OCI-LY1 (cell line): ENCODE data around the gene CCDC91.

ENCODE experiments used
- H2AFZ ChIP-seq: fragments of 200-600 bp; sonication (generic), shearing (Covaris generic); 2 replicates; pipeline ENCODE4 v1.6.0; 2014; ENCODE audit warnings: antibody characterized with exemption, mild to moderate bottlenecking, low read length
- H3F3A ChIP-seq: fragments of 200-600 bp; sonication (generic), shearing (Covaris generic); 2 replicates; pipeline ENCODE4 v1.6.0; 2014; ENCODE audit warnings: mild to moderate bottlenecking, antibody characterized with exemption, low read length, moderate library complexity; ENCODE audit not compliant: insufficient read depth
- H3K27ac ChIP-seq: fragments of 200-600 bp; sonication (generic); 2 replicates; pipeline ENCODE4 v1.5.1; 2014; ENCODE audit warnings: low read length, mixed run types, mild to moderate bottlenecking, low read depth; ENCODE audit not compliant: poor library complexity, severe bottlenecking
- H3K27me3 ChIP-seq: fragments of 200-600 bp; sonication (generic); 2 replicates; pipeline ENCODE4 v1.6.0; 2014; ENCODE audit warnings: antibody characterized with exemption, mild to moderate bottlenecking, low read length, moderate library complexity; ENCODE audit not compliant: insufficient read depth
- H3K36me3 ChIP-seq: fragments of 200-600 bp; sonication (generic); 2 replicates; pipeline ENCODE4 v1.6.1; 2014; ENCODE audit warnings: mild to moderate bottlenecking, antibody characterized with exemption, low read length, moderate library complexity, mixed read lengths; ENCODE audit not compliant: insufficient read depth
- H3K4me1 ChIP-seq: fragments of 200-600 bp; sonication (generic); 2 replicates; pipeline ENCODE4 v1.5.1; 2014; ENCODE audit warnings: mild to moderate bottlenecking, low read length, moderate library complexity; ENCODE audit not compliant: insufficient read depth, severe bottlenecking
- H3K4me2 ChIP-seq: fragments of 200-600 bp; sonication (generic), shearing (Covaris generic); 2 replicates; pipeline ENCODE4 v1.6.1; 2014; ENCODE audit warnings: low read length
- H3K4me3 ChIP-seq: fragments of 200-600 bp; sonication (generic); 2 replicates; pipeline ENCODE4 v1.5.1; 2014; ENCODE audit warnings: low read length, low read depth, mild to moderate bottlenecking, mixed read lengths; ENCODE audit not compliant: poor library complexity, severe bottlenecking
- H3K79me2 ChIP-seq: fragments of 200-600 bp; shearing (Covaris generic); 2 replicates; pipeline ENCODE4 v1.6.1; 2016; ENCODE audit warnings: mixed run types, low read length, mixed read lengths; ENCODE audit not compliant: insufficient read depth
- H3K9ac ChIP-seq: fragments of 200-600 bp; sonication (generic), shearing (Covaris generic); 2 replicates; pipeline ENCODE4 v1.6.1; 2014; ENCODE audit warnings: mild to moderate bottlenecking, low read length, mixed read lengths
- H3K9me2 ChIP-seq: fragments of 200-600 bp; sonication (generic), shearing (Covaris generic); 2 replicates; pipeline ENCODE4 v1.6.1; 2014; ENCODE audit warnings: low read depth, mild to moderate bottlenecking, low read length, mixed read lengths
- H3K9me3 ChIP-seq: fragments of 200-600 bp; shearing (Covaris generic); 2 replicates; pipeline ENCODE4 v1.6.1; 2014; ENCODE audit warnings: low read length, mixed read lengths
- H4K20me1 ChIP-seq: fragments of 200-600 bp; sonication (generic), shearing (Covaris generic); 2 replicates; pipeline ENCODE4 v1.6.0; 2016; ENCODE audit warnings: mild to moderate bottlenecking, low read length; ENCODE audit not compliant: insufficient read depth
- CTCF ChIP-seq: fragments of 200-600 bp; sonication (generic), shearing (Covaris generic); IDR thresholded peaks from 2 replicates; pipeline ENCODE4 v1.5.1; 2017; ENCODE audit warnings: mild to moderate bottlenecking, antibody characterized with exemption, low read length, moderate library complexity, mixed read lengths
- EZH2 ChIP-seq: fragments of 200-600 bp; sonication (generic), shearing (Covaris generic); IDR thresholded peaks from 2 replicates; pipeline ENCODE4 v1.8.0; 2017; ENCODE audit warnings: borderline replicate concordance, mixed run types, mild to moderate bottlenecking, antibody characterized with exemption, low read length, moderate library complexity, mixed read lengths

Gene CCDC91

GRCh38 chr12:28578361-28578760, 388.1 kb downstream of the CCDC91 start:
- no peaks in the 10 kb centered on the region for H3K79me2 ChIP-seq
- H4K20me1 ChIP-seq, result no peaks in the 10 kb centered on the region
- no peaks in the 10 kb centered on the region for H3K4me1 ChIP-seq
- H3K4me2 ChIP-seq, result no peak overlapping the region
- no peak overlapping the region for H3K4me3 ChIP-seq
- H3K9me2 ChIP-seq, result no peaks in the 10 kb centered on the region; the same call in 1 of the 2 replicates
- H3K36me3 ChIP-seq, result no peaks in the 10 kb centered on the region
- no peaks in the 10 kb centered on the region for H3K9me3 ChIP-seq
- no peaks in the 10 kb centered on the region for H3F3A ChIP-seq
- H3K9ac ChIP-seq, result no peak overlapping the region
- TF ChIP-seq EZH2 (no peak), CTCF (no peak)
- no peaks in the 10 kb centered on the region for H3K27me3 ChIP-seq
- H2AFZ ChIP-seq, result no peak overlapping the region
- no peak overlapping the region for H3K27ac ChIP-seq

GRCh38 chr12:28578833-28579252, 388.6 kb downstream of the CCDC91 start:
- Histone ChIP-seq H3K9me3 (no peaks in the 10 kb centered on the region), H2AFZ (no peak overlapping the region), H4K20me1 (no peaks in the 10 kb centered on the region), H3K36me3 (no peaks in the 10 kb centered on the region), H3K79me2 (no peaks in the 10 kb centered on the region), H3K4me1 (no peaks in the 10 kb centered on the region), H3K9ac (no peak overlapping the region), H3K9me2 (no peaks in the 10 kb centered on the region; the same call in 1 of the 2 replicates), H3F3A (no peaks in the 10 kb centered on the region), H3K27me3 (no peaks in the 10 kb centered on the region), H3K4me3 (no peak overlapping the region), H3K4me2 (no peak overlapping the region), H3K27ac (no peak overlapping the region)
- TF ChIP-seq EZH2 (no peak), CTCF (no peak)

GRCh38 chr12:28582672-28583376, 392.6 kb downstream of the CCDC91 start:
- no peaks in the 10 kb centered on the region for H3K4me1 ChIP-seq
- no peaks in the 10 kb centered on the region for H3K9me3 ChIP-seq
- no peaks in the 10 kb centered on the region for H3K36me3 ChIP-seq
- H3K9me2 ChIP-seq, result no peaks in the 10 kb centered on the region; the same call in 1 of the 2 replicates
- no peaks in the 10 kb centered on the region for H3K79me2 ChIP-seq
- no peak overlapping the region for H3K9ac ChIP-seq
- no peaks in the 10 kb centered on the region for H3K27me3 ChIP-seq
- no peak overlapping the region for H3K4me2 ChIP-seq
- H3K27ac ChIP-seq, result no peak overlapping the region
- H3K4me3 ChIP-seq, result no peak overlapping the region
- no peaks in the 10 kb centered on the region for H3F3A ChIP-seq
- no peaks in the 10 kb centered on the region for H4K20me1 ChIP-seq
- TF ChIP-seq EZH2, result no peak
- TF ChIP-seq CTCF, result no peak
- no peak overlapping the region for H2AFZ ChIP-seq
